Activated CD4-positive, alpha-beta T cell treated with anti-CD3 and anti-CD28 coated beads, Interleukin-2, amount 10 ng/mL, durations not matched to agents 7 days and 5 days (primary cell): ENCODE data around the gene OR1K1. TPM values are rescaled to one million over a fixed set of nuclear protein-coding genes. Genes with fewer than 3 reads are reported as not detected.
"Not testable (repeated sequence)": the region's sequence is repeated elsewhere in the genome, so short reads cannot be mapped to it uniquely, and the experiment has no call there.

Source experiments
- CTCF ChIA-PET: fragments of 350-600 bp; sonication (Branson Sonifier 250); formaldehyde crosslinking; loops from one replicate; lab custom pipeline; 2021; ENCODE audit warnings: antibody characterized with exemption; lab: Charles Lee
- POLR2A ChIA-PET: fragments of 350-600 bp; sonication (Branson Sonifier 250); formaldehyde crosslinking; loops from one replicate; lab custom pipeline; 2021; ENCODE audit warnings: antibody characterized with exemption; lab: Charles Lee
- DNase-seq: peaks from one replicate; pipeline ENCODE4 v3.0.0-alpha.2; 2020
- H3K27ac Mint-ChIP-seq: one replicate; pipeline ENCODE4 v1.8.0; 2021; ENCODE audit warnings: mild to moderate bottlenecking, moderate library complexity, mixed read lengths
- H3K27me3 Mint-ChIP-seq: one replicate; pipeline ENCODE4 v1.8.0; 2021; ENCODE audit warnings: mixed read lengths
- H3K36me3 Mint-ChIP-seq: one replicate; pipeline ENCODE4 v1.8.0; 2021; ENCODE audit warnings: low read depth, mixed read lengths
- H3K4me1 Mint-ChIP-seq: one replicate; pipeline ENCODE4 v1.8.0; 2021; ENCODE audit warnings: mixed read lengths
- H3K4me3 Mint-ChIP-seq: one replicate; pipeline ENCODE4 v1.8.0; 2021; ENCODE audit warnings: mild to moderate bottlenecking, moderate library complexity, mixed read lengths
- H3K9me3 Mint-ChIP-seq: one replicate; pipeline ENCODE4 v1.8.0; 2021; ENCODE audit warnings: mixed read lengths
- total RNA-seq, 2 experiments: library from RNA; stranded (reverse); gene quantifications; one replicate each; pipeline ENCODE4 v1.2.3, GENCODE V29; 2021

The OR1K1 gene
- total RNA-seq, 2 experiments from 2014 or later: not detected

DNA sequence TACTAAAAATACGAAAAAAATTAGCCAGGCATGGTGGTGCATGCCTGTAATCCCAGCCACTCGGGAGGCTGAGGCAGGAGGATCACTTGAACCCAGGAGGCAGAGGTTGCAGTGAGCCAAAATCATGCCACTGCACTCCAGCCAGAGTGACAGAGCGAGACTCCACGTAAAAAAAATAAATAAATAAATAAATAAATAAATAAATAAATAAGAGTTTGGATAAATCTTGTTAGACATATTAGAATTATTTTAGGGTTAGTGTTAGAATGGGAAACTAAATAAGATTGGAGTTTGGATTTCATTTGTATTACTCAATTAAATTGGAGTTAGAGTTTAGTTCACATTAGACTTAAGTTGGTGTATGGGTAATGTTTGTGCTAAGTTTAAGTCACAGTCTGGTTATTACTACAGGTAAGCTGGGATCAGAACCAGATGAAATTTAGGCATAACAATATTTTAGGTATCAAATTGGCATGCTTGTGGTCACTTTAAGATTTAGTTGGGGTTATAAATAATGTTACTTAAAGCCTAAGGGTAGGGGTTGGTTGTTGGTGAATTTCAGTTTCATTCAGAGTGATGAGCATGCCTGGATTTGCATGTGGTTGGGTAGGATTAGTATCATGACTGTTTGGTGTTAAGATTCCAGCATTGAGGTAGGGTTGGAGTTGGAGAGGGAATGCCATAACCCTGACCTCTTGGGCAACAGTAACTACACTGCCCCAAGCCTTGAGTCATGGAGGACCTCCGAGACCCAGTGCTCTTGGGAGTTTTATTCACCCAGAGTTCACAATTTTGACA, 7.9 kb upstream of the OR1K1 start:
- H3K9me3 Mint-ChIP-seq: no peaks in the 10 kb centered on the region
- DNase-seq: no peak
- no peak overlapping the region for H3K27ac Mint-ChIP-seq
- H3K27me3 Mint-ChIP-seq: no peaks in the 10 kb centered on the region
- CTCF ChIA-PET: no interaction called here
- no peak overlapping the region for H3K4me3 Mint-ChIP-seq
- no peaks in the 10 kb centered on the region for H3K36me3 Mint-ChIP-seq
- POLR2A ChIA-PET: no interaction called here
- H3K4me1 Mint-ChIP-seq: no peaks in the 10 kb centered on the region

DNA sequence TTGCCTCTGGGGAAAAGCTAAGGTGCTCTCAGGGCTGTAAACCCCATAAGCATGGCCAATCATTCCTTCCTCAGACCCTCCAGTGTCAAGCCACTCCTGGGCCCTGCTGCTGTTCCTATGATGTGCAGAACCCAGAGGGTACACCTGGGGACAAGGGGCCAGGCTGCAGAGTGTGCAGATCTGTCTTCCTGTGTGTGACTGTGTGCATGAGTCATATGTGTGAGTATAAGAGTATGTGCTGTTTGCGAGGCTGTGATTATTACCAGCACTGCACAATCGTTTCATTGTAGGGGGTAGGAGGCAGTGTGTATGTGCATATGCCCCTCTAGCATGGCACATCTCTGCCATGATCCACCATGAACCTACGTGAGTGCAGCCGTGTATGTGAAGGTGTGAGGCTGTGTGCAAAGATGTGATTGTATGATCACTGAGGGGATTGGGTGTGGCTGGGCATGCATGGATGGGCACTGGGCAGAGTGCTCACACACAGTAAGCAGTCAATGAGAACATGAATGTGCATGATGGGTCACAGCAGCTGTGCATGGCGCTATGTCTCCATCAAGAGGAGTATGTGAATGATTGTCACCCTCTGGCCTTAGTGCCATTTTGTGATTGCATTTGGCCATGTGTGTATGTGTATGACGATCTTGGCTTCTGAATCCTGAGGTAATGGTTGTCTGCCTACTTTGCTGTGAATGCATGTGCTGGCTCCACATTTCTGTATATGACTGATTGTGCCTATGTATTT, 2.4 kb upstream of the OR1K1 start:
- no peaks in the 10 kb centered on the region for H3K9me3 Mint-ChIP-seq
- ChIA-PET POLR2A (no interaction called here), CTCF (no interaction called here)
- no peaks in the 10 kb centered on the region for H3K4me1 Mint-ChIP-seq
- no peaks in the 10 kb centered on the region for H3K36me3 Mint-ChIP-seq
- no peak for DNase-seq
- no peak overlapping the region for H3K27ac Mint-ChIP-seq
- no peaks in the 10 kb centered on the region for H3K27me3 Mint-ChIP-seq
- H3K4me3 Mint-ChIP-seq: no peak overlapping the region

DNA sequence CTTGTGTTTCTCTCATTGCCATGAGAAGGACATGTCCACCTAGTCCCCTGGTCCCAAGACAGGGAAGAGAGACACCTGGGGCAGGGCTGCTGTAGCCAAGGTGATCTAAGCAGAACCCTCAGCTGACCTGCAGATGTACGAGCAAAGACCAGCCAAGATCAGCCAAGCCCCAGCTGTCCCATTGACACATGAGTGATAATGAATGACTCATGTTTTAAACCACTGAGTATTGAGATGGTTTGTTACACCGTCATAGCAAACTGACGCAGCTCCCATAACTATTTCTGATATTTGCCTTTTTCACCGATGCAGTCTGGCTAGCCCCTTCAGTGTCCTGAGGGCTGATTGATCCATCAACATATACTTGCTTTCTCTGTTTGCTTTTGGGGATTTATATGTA, 6.7 kb downstream of the OR1K1 start:
- Mint-ChIP-seq H3K36me3 (peaks cover 5% of the 10 kb centered on the region), H3K4me3 (no peak overlapping the region), H3K9me3 (peaks cover 4% of the 10 kb centered on the region), H3K4me1 (peaks cover 28% of the 10 kb centered on the region), H3K27ac (no peak overlapping the region), H3K27me3 (no peaks in the 10 kb centered on the region)
- POLR2A ChIA-PET: no interaction called here
- CTCF ChIA-PET: interaction anchor here (0.9 kb wide), 1 partner anchor 308 kb away, joined by 3 read pairs; no protein-coding TSS in a partner anchor
- no peak for DNase-seq

DNA sequence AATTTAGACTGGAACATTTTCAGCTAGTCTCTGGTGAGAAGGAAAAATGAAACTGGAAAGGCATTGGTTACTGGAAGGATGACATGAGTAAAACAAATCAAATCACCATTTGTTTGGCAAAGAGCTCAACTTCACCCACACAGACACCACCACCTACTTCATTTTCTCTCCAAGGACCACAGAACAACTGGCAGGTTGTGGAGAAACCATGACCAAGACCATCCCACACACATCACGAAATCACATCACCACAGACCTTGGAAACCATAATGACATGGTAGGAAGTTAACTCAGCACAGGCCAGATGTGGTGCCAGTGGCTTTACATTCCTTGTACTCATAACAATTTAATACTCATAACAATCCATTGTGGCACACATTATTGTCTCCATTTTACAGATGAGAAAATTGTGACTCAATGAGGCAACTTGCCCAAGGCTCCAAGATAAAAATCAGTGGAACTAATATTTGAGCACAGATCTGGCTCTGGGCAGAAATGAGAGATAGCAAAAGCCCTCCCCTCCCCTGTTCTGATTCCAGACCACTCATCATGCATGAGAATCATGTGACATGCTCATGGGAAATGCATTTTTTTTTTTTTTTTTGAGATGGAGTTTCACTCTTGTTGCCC, 7.5 kb downstream of the OR1K1 start:
- Mint-ChIP-seq H3K4me1 (peaks cover 28% of the 10 kb centered on the region), H3K27me3 (no peaks in the 10 kb centered on the region), H3K9me3 (peaks cover 4% of the 10 kb centered on the region), H3K4me3 (no peak overlapping the region), H3K36me3 (peaks cover 5% of the 10 kb centered on the region), H3K27ac (peak overlapping the region; percentile 39)
- DNase-seq: peak; percentile 17
- ChIA-PET POLR2A (no interaction called here), CTCF (interaction anchor here (0.7 to 1.1 kb wide), 2 partner anchors 308 to 326 kb away, joined by 3 to 4 read pairs; no protein-coding TSS in a partner anchor)

DNA sequence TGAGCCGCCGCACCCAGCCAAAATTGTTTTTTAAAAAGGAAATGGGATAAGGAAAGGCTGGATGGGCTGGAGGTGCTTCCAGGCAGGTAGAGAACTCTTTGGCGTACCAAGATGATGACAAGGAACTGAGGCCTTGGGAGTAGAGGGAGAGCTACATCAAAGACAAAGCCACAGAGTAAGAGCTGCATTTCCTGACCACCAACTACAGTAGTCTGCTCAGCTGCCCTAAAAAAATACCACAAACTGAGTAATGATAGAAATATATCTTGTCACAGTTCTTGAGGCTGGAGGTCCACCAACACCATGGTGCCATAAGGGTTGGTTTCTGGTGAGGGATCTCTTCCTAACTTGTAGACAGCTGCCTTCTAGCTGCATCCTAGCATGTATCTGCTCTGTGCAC, 8.2 kb downstream of the OR1K1 start:
- Mint-ChIP-seq H3K27me3 (no peaks in the 10 kb centered on the region), H3K9me3 (peaks cover 4% of the 10 kb centered on the region), H3K27ac (peak overlapping the region; percentile 6), H3K4me3 (no peak overlapping the region), H3K36me3 (peaks cover 5% of the 10 kb centered on the region), H3K4me1 (peaks cover 28% of the 10 kb centered on the region)
- POLR2A ChIA-PET: no interaction called here
- DNase-seq: no peak
- CTCF ChIA-PET: interaction anchor here (0.7 to 1.1 kb wide), 3 partner anchors 309 to 346 kb away, joined by 3 to 4 read pairs (median 4); no protein-coding TSS in a partner anchor

DNA sequence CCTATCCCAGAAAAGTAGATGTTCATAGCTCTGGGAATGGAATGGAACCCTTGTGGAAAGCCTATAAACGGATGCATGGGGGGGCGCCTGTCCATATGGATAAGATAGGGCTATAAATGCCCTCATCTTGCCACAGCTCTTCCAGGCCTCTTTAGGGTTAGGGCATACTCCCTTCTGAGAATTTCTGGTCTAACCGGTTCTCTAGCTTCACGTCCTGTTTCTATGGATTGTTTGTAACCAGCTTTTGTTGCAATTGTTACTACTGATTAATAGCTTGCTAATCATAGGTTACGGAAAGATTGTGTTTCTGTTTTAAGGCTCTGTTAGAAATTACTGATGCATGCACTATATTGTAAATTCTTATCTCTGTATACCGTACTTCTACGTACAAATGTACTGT, 9.3 kb downstream of the OR1K1 start:
- H3K36me3 Mint-ChIP-seq, POLR2A ChIA-PET, H3K4me3 Mint-ChIP-seq, DNase-seq, H3K9me3 Mint-ChIP-seq, H3K27ac Mint-ChIP-seq, H3K27me3 Mint-ChIP-seq: not testable (repeated sequence)
- CTCF ChIA-PET: interaction anchor here (0.6 to 1.6 kb wide), 3 partner anchors 309 to 347 kb away, joined by 3 to 4 read pairs (median 3); no protein-coding TSS in a partner anchor
- peaks cover 28% of the 10 kb centered on the region for H3K4me1 Mint-ChIP-seq

DNA sequence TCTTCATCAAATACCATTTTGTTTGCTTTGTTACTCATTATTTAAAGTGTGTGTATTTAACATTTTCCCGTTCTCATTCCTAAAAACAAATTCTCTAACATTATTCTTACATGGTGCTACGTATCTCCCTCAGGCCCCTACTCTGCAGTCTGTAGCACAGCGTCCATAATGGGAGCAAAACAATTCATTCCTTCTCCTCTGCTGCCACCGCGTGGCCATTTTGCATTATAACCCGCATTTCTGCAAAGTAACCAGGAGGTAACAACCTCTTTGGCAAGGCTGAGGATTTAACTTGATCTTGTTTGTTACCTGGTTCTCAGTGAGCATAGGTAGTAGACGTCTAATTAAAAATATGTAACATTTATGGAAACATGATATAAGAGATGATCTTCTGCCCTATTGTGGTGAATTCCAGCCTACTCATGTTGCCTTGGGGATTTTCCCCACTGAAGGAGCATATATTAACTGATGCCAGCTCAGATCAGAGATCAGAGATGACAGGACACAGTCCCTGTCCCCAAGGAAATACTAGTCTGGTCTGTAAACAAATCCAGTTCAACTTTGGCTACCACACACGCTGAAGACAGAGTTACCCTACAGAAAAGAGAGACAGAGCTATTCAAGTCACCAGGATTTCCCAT, 10.5 kb downstream of the OR1K1 start:
- DNase-seq: peak; percentile 75
- no peak overlapping the region for H3K4me3 Mint-ChIP-seq
- peaks cover 4% of the 10 kb centered on the region for H3K9me3 Mint-ChIP-seq
- H3K4me1 Mint-ChIP-seq: peaks cover 30% of the 10 kb centered on the region
- peaks cover 5% of the 10 kb centered on the region for H3K36me3 Mint-ChIP-seq
- peak overlapping the region; percentile 20 for H3K27ac Mint-ChIP-seq
- no peaks in the 10 kb centered on the region for H3K27me3 Mint-ChIP-seq
- CTCF ChIA-PET: interaction anchor here (1.0 to 1.5 kb wide), 3 partner anchors 18 to 460 kb away, joined by 3 to 6 read pairs (median 4); partner anchors contain the start of gene PDCL
- POLR2A ChIA-PET: no interaction called here

DNA sequence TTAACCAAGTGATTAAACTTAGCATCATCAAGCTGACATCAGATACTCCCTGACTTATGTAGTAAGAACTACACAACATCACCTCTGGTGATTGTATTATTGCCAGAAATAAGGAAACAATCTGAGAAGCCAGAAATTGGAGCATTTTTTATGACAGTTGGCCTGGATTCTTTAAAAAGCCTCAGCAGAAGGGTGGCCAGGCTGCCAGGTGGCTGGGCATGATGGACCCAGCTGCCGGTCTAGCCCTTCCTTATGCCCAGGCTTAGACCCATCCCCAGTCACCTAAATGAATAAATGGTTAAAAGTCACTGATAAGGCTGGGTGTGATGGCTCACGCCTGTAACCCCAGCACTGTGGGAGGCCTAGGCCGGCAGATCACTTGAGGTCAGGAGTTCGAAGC, 12.8 kb downstream of the OR1K1 start:
- ChIA-PET CTCF (interaction anchor here (1.6 kb wide), 1 partner anchor 10 kb away, joined by 3 read pairs; no protein-coding TSS in a partner anchor), POLR2A (no interaction called here)
- peaks cover 38% of the 10 kb centered on the region for H3K4me1 Mint-ChIP-seq
- no peak overlapping the region for H3K27ac Mint-ChIP-seq
- H3K27me3 Mint-ChIP-seq: no peaks in the 10 kb centered on the region
- DNase-seq: no peak
- H3K9me3 Mint-ChIP-seq: no peaks in the 10 kb centered on the region
- no peak overlapping the region for H3K4me3 Mint-ChIP-seq
- H3K36me3 Mint-ChIP-seq: peaks cover 10% of the 10 kb centered on the region

DNA sequence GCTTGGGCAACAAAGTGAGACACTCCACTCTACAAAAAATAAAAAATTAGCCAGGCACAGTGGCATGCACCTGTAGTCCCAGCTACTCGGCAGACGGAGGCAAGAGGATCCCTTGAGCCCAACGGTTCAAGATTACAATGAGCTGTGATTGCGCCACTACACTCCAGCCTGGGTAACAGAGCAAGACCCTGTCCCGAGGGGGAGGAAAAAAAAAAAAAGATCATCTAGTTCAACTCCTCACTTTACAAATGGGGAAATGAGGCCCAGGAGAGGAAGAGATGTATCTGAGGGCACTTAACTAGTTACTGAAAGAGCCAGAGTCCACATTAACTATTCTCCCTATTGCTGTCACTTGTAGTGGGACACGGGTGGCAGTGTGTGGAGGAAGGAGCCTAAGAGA, 14.6 kb downstream of the OR1K1 start:
- ChIA-PET CTCF (no interaction called here), POLR2A (no interaction called here)
- no peak for DNase-seq
- Mint-ChIP-seq H3K27me3 (no peaks in the 10 kb centered on the region), H3K36me3 (peaks cover 12% of the 10 kb centered on the region), H3K9me3 (no peaks in the 10 kb centered on the region), H3K27ac (no peak overlapping the region), H3K4me3 (no peak overlapping the region), H3K4me1 (peaks cover 26% of the 10 kb centered on the region)

DNA sequence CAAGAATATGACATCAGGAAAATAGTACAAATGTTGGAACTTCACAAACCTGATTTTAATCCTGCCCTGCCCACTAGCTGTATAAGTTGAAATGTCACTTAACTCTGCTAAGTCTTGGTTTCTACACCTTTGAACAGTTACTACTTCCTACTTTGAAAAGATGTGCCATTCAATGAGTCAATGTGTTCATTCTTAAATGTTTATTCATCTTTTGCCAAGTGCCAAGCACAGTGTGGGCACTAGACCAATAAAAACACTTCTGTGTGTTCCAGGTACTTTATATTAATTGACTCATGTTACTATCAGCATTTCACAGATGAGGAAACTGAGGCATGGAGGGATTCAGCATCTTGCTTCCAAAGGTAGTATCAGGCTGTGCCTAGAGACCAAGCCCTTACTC, 15.6 kb downstream of the OR1K1 start:
- CTCF ChIA-PET: interaction anchor here (1.3 kb wide), 1 partner anchor 14 kb away, joined by 3 read pairs; no protein-coding TSS in a partner anchor

DNA sequence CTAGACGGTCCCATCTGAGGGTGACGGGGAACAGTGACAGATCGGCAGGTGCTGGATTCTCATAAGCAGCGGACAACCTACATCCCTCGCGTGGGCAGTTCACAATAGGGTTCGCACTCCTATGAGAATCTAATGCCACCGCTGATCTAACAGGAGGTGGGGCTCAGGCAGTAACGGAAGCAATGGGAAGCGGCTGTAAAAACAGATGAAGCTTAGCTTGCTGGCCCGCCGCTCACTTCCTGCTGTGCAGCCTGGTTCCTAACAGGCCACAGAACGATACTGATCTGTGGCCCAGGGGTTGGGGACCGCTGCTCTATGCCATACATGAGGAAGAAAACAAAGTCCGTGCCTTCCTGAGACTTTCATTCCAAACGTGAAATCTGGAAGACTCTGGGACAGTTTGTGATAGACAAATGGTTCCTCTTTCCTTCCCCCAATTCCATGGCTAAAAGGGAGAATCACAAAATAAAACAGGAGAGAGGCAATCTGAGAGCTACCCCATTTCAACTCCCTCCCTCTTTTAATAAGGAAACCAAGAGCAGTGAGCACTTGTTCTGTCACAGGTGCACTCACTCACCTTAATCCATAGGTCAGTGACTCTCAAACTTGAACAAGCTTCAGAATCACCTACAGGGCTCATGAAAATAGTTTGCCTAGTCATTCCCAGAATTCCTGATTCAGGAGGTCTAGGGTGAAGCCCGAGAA, 16.4 kb downstream of the OR1K1 start:
- POLR2A ChIA-PET: interaction anchor here (0.6 kb wide), 1 partner anchor 116 kb away, joined by 9 read pairs; no protein-coding TSS in a partner anchor
- peak overlapping the region; percentile 51 for H3K4me3 Mint-ChIP-seq
- peaks cover 20% of the 10 kb centered on the region for H3K36me3 Mint-ChIP-seq

More for the DNA sequence above, 15.6 kb downstream of the OR1K1 start:
- H3K9me3 Mint-ChIP-seq: no peaks in the 10 kb centered on the region
- H3K4me1 Mint-ChIP-seq: peaks cover 33% of the 10 kb centered on the region
- H3K27ac Mint-ChIP-seq: peak overlapping the region; percentile 91
- H3K36me3 Mint-ChIP-seq: peaks cover 20% of the 10 kb centered on the region
- no peak for DNase-seq
- H3K27me3 Mint-ChIP-seq: no peaks in the 10 kb centered on the region
- H3K4me3 Mint-ChIP-seq: no peak overlapping the region
- POLR2A ChIA-PET: interaction anchor here (0.6 kb wide), 1 partner anchor 117 kb away, joined by 9 read pairs; no protein-coding TSS in a partner anchor

More for the DNA sequence above, 16.4 kb downstream of the OR1K1 start:
- DNase-seq: peak; percentile 60
- peaks cover 37% of the 10 kb centered on the region for H3K4me1 Mint-ChIP-seq
- CTCF ChIA-PET: interaction anchor here (1.0 to 1.3 kb wide), 2 partner anchors 9 to 14 kb away, joined by 3 read pairs; no protein-coding TSS in a partner anchor
- H3K27me3 Mint-ChIP-seq: no peaks in the 10 kb centered on the region
- H3K27ac Mint-ChIP-seq: peak overlapping the region; percentile 91
- no peaks in the 10 kb centered on the region for H3K9me3 Mint-ChIP-seq
